HG03354 (cell line): ENCODE data around the gene APOOL.
"Not testable (repeated sequence)": the region's sequence is repeated elsewhere in the genome, so short reads cannot be mapped to it uniquely, and the experiment has no call there.

Experiments used
- ATAC-seq: cut with Tn5 transposase; IDR thresholded peaks from one replicate; pipeline ENCODE4 v1.9.1; 2021; ENCODE audit warnings: mild to moderate bottlenecking; ENCODE audit not compliant: unreplicated experiment, poor library complexity, severe bottlenecking

The APOOL gene

GRCh38 chrX:85065512-85066198 is 62.0 kb downstream of the APOOL start:
- peak; percentile 91 for ATAC-seq

GRCh38 chrX:85077247-85077646 is 73.6 kb downstream of the APOOL start:
- not testable (repeated sequence) for ATAC-seq

DNA sequence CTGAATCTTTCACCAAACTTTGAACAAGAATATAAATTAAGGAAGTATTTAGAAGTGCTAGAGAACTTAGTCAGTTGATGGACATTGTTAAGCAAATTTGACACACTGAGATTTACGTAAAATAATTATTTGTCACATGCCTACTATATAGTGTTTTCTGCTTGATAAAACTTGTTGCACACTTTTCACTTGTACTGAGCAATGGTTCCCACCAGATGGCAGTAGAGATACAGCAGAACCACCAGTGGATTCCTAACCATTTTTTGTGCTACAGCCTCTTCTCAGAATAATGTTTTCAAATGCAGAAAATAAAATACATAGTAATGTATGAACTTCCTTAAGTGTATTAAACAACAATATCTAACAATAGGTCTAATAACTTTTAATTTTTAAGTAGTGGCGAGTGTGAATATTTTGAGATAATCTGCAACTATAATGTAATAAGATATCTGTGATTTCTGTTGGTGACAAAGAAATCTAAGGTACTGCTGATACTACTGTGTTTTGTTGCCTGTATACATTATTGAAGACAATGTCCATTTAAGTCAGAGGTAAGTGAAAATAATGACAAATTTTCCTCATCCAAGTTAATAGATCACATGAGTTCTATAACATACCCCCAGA is 81.2 kb downstream of the APOOL start:
- ATAC-seq: peak; percentile 93

DNA sequence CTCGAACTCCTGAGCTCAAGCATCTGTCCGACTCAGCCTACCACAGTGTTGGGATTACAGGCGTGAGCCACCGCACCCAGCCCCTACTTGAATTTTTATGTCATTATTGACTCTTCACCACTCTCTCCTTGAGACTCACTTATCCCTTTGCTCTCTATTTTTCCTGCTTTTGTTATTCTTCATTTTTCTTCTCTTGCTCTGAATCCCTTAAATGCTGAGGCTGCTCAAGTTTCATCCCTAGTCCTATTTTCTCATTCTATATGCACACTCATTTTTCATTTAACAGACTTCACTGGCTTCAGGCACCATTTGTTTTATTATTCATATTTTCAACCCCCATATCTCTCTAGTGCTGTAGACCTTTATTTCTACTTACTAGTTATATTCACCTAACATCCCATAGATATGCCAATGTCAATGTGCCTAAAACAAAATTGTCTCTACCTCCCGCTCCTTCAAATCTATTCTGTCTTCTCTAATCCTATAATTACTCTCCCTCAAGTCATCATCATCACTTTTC is 85.7 kb downstream of the APOOL start:
- ATAC-seq: no peak

- ATAC-seq: no peak
Observed at GRCh38 chrX:85107407-85107806, 103.7 kb downstream of the APOOL start.

DNA sequence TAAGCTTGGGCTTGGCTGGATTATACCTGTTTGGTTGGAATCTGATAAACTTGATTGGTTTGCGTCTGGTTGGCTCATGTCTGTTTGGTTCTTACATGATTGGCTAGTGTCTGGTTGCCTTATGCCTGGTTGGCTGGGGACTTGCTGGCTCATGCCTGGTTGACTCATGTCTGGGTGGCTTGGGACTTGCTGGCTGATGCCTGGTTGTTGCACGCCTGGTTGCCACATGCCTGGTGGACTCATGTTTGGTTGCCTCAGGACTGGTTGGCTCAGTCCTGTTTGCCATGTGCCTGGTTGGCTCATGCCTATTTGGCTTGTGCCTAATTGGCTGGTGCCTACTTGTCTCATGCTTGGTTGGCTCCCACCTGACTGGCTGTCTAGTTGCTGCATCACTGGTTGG is 104.5 kb downstream of the APOOL start:
- no peak for ATAC-seq

DNA sequence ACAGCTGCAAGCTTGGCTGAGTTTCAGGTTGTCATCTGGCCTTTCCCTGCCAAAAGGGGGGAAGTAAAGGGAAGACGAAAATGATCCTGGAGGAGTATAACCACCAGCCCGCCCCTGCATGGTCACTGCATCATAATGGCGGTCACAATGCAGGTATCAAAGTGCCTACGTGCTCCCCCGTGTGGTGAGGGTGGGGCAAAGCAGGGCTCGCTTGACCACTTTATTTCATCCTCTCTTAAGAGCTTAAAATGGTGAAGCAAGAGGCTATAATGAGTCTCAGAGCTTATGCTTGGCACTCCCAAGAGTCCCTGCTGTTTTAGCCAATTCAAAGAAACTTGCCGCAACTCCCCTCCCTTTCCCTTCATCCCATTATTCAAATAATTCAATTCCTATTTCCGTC is 105.6 kb downstream of the APOOL start:
- ATAC-seq: peak; percentile 87

DNA sequence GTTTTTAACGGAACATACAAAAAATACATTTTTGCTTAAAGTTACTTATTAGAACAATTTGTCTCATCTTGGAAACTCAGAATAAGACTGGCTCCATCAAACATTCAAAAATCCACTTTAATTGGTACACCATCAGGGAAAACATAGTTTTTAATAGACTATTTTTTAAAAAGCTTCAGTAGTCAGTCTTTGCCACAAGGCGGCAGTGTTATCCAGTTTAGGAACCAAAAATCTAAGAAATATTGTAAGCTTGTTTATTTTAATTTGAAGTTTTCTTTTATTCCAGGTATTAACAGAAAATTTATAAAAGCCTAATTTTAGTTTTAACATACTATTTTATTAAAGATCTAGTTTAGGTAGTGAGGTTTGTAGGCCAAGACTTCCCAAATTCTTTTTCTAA is 107.7 kb downstream of the APOOL start:
- ATAC-seq: no peak

- no peak for ATAC-seq
Observed at GRCh38 chrX:85112293-85112692, 108.6 kb downstream of the APOOL start.

DNA sequence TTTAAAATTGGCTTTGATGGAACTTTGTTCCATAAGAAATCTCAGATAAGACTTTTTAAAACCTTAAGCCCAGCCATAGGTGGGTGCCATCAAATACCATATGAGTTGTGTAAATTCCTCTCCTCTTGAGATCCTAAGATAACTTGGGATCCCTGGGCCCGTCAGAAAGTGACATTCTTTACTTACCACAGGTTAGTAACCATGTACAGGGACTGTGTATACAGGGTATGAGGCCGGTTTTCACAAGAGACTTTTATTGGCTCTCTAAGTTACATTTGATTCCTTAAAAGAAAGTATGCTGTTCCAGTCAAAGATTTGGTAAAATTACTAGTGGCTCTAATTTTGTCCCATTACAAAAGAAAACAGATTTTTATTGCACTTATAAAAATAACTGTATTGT is 110.1 kb downstream of the APOOL start:
- ATAC-seq: no peak

DNA sequence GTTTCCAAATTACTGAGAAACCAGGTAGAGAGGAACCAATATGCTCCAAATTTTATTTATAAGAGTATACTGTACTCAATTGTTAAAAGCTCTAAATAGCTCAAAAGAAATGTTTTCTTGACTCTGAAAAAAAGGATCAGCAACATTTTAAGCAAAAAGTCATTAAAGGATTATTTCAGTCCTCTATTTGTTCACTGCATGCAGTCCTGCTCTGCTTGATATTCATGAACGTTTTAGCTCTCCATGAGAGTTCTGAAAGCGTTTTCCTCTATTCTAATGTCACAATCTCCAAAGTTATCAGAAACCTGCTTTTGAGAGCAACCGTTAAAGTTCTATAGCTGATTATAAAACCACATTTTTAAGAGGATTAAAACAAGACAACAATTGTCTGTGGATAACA is 110.5 kb downstream of the APOOL start:
- ATAC-seq: no peak

GRCh38 chrX:85114776-85115175 is 111.1 kb downstream of the APOOL start:
- no peak for ATAC-seq

GRCh38 chrX:85115252-85115651 is 111.6 kb downstream of the APOOL start:
- no peak for ATAC-seq

- no peak for ATAC-seq
Observed at GRCh38 chrX:85136409-85136808, 132.7 kb downstream of the APOOL start.

- no peak for ATAC-seq
Observed at GRCh38 chrX:85139422-85139821, 135.7 kb downstream of the APOOL start.

GRCh38 chrX:85140964-85141363 is 137.3 kb downstream of the APOOL start:
- ATAC-seq: no peak
